ENCODE results near the gene AFAP1L2.

DNA sequence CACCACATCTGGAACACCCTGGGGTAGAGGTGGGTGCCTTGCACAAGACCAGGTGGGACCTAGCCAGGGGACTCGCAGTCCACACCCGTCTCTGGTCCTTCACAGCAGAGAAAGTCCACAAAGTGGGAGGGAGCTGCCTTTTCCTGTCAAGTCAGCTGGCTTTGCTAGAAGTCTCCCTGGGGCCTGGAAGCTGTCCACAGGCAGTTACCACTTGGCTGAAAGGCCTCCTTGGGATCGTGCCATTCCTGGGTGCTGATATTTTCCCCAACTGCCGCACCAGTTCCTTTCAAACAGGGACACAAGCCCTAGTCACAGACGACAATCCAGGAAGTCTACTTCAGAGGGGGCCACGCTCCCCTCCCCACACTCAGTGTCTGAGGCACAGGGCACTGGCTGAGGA lies 75.4 kb downstream of the AFAP1L2 start:
- TF ChIP-seq, protein P1, sequence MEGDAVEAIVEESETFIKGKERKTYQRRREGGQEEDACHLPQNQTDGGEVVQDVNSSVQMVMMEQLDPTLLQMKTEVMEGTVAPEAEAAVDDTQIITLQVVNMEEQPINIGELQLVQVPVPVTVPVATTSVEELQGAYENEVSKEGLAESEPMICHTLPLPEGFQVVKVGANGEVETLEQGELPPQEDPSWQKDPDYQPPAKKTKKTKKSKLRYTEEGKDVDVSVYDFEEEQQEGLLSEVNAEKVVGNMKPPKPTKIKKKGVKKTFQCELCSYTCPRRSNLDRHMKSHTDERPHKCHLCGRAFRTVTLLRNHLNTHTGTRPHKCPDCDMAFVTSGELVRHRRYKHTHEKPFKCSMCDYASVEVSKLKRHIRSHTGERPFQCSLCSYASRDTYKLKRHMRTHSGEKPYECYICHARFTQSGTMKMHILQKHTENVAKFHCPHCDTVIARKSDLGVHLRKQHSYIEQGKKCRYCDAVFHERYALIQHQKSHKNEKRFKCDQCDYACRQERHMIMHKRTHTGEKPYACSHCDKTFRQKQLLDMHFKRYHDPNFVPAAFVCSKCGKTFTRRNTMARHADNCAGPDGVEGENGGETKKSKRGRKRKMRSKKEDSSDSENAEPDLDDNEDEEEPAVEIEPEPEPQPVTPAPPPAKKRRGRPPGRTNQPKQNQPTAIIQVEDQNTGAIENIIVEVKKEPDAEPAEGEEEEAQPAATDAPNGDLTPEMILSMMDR (conservative IDR thresholded peaks at IDR 0.05; ENCODE audit: low read length), result no peak
- no peak for TF ChIP-seq EZH2phosphoT487 (IDR thresholded peaks at IDR 0.05; ENCODE audit: borderline replicate concordance)
